Endodermal cell (in vitro differentiated cells): ENCODE results near the gene ZNF662. TPM values are rescaled to one million over a fixed set of nuclear protein-coding genes. Genes with fewer than 3 reads are reported as not detected.

Experiments
- DNase-seq: peaks from one replicate; pipeline ENCODE4 v3.0.0-alpha.2; 2017
- H3K27ac ChIP-seq: 2 replicates; pipeline ENCODE4 v1.5.1; 2013; ENCODE audit warnings: mild to moderate bottlenecking, low read depth, low read length, moderate library complexity
- H3K27me3 ChIP-seq: 2 replicates; pipeline ENCODE4 v1.6.1; 2013; ENCODE audit warnings: mild to moderate bottlenecking, low read length, moderate library complexity; ENCODE audit not compliant: insufficient read depth, control insufficient read depth, poor library complexity, severe bottlenecking
- H3K36me3 ChIP-seq: 2 replicates; pipeline ENCODE4 v1.7.0; 2013; ENCODE audit warnings: mild to moderate bottlenecking, low read length, moderate library complexity; ENCODE audit not compliant: control insufficient read depth, insufficient read depth
- H3K4me1 ChIP-seq: one replicate; pipeline ENCODE4 v1.7.0; 2013; ENCODE audit warnings: low read length; ENCODE audit not compliant: control insufficient read depth, insufficient read depth
- H3K4me3 ChIP-seq: 2 replicates; pipeline ENCODE4 v1.5.1; 2013; ENCODE audit warnings: mild to moderate bottlenecking, low read length, moderate library complexity
- H3K9ac ChIP-seq: 2 replicates; pipeline ENCODE4 v1.6.1; 2013; ENCODE audit warnings: mild to moderate bottlenecking, low read length, moderate library complexity; ENCODE audit not compliant: poor library complexity, severe bottlenecking; ENCODE audit errors: extremely low read depth
- H3K9me3 ChIP-seq: 2 replicates; pipeline ENCODE4 v1.6.1; 2013; ENCODE audit warnings: mild to moderate bottlenecking, low read length, moderate library complexity; ENCODE audit not compliant: control insufficient read depth
- H3K27ac Mint-ChIP-seq: 2 replicates; pipeline ENCODE4 v1.8.0; 2020; ENCODE audit warnings: mixed read lengths
- H3K27me3 Mint-ChIP-seq: 2 replicates; pipeline ENCODE4 v1.8.0; 2021; ENCODE audit warnings: mild to moderate bottlenecking, mixed read lengths; ENCODE audit not compliant: insufficient read depth
- H3K36me3 Mint-ChIP-seq: 2 replicates; pipeline ENCODE4 v1.8.0; 2020; ENCODE audit warnings: low read depth, mixed read lengths
- H3K4me1 Mint-ChIP-seq: 2 replicates; pipeline ENCODE4 v1.8.0; 2020; ENCODE audit warnings: mixed read lengths
- H3K4me3 Mint-ChIP-seq: 2 replicates; pipeline ENCODE4 v1.8.0; 2020; ENCODE audit warnings: mild to moderate bottlenecking, moderate library complexity, mixed read lengths
- H3K9me3 Mint-ChIP-seq: 2 replicates; pipeline ENCODE4 v1.8.0; 2020; ENCODE audit warnings: mild to moderate bottlenecking, mixed read lengths
- WGBS, 2 experiments: methylation state at CpG; one replicate each; pipeline versions ENCODE4 v1.1.5 to v1.1.7; 2013; ENCODE audit warnings: missing lambda C conversion rate in 2 of 2, mixed read lengths in 1 of 2; ENCODE audit not compliant: insufficient coverage in 1 of 2, insufficient read length in 1 of 2; 5-methylcytosine and 5-hydroxymethylcytosine counted together
- total RNA-seq, 2 donors: library from RNA; stranded (reverse); fragmentation: NEBNext Ultra II Directional in 1 of 2; extraction: Animal tissue kit (Norgen Biotek cat#: 25700) in 1 of 2; gene quantifications; 2 replicates in 1 of 2; 3 replicates in 1 of 2; pipeline ENCODE4 v1.2.1, GENCODE V29; 2021
- TF ChIP-seq, protein P1 (sequence below): fragments of 200-600 bp; sonication (generic); conservative IDR thresholded peaks from 2 replicates; pipeline ENCODE4 v1.5.0; 2021; ENCODE audit warnings: antibody characterized with exemption, mild to moderate bottlenecking

Gene ZNF662
- total RNA-seq, 2 donors from 2014 or later, result 1.8 TPM; not detected in 1

- H3K9ac ChIP-seq, result no peak overlapping the region
- H3K27me3 ChIP-seq, result no peaks in the 10 kb centered on the region
- DNase-seq, result peak; percentile 6
- Mint-ChIP-seq H3K4me3 (no peak overlapping the region), H3K27ac (no peak overlapping the region), H3K27me3 (peaks cover 27% of the 10 kb centered on the region), H3K4me1 (no peaks in the 10 kb centered on the region), H3K9me3 (peaks cover 3% of the 10 kb centered on the region), H3K36me3 (no peaks in the 10 kb centered on the region)
- TF ChIP-seq, protein P1, sequence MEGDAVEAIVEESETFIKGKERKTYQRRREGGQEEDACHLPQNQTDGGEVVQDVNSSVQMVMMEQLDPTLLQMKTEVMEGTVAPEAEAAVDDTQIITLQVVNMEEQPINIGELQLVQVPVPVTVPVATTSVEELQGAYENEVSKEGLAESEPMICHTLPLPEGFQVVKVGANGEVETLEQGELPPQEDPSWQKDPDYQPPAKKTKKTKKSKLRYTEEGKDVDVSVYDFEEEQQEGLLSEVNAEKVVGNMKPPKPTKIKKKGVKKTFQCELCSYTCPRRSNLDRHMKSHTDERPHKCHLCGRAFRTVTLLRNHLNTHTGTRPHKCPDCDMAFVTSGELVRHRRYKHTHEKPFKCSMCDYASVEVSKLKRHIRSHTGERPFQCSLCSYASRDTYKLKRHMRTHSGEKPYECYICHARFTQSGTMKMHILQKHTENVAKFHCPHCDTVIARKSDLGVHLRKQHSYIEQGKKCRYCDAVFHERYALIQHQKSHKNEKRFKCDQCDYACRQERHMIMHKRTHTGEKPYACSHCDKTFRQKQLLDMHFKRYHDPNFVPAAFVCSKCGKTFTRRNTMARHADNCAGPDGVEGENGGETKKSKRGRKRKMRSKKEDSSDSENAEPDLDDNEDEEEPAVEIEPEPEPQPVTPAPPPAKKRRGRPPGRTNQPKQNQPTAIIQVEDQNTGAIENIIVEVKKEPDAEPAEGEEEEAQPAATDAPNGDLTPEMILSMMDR, result no peak
- H3K4me1 ChIP-seq, result no peaks in the 10 kb centered on the region
- 93 to 100% methylated on average over 8 of the region's 8 CpGs for WGBS, 2 experiments
- no peak overlapping the region for H3K4me3 ChIP-seq
- no peaks in the 10 kb centered on the region for H3K9me3 ChIP-seq
- H3K27ac ChIP-seq, result no peak overlapping the region
- H3K36me3 ChIP-seq, result no peaks in the 10 kb centered on the region
Measured at GRCh38 chr3:42865256-42865655, 40.7 kb upstream of the ZNF662 start.

- TF ChIP-seq, protein P1, result no peak
- Mint-ChIP-seq H3K27me3 (peaks cover 18% of the 10 kb centered on the region), H3K4me3 (no peak overlapping the region), H3K36me3 (no peaks in the 10 kb centered on the region), H3K9me3 (peaks cover under 1% of the 10 kb centered on the region), H3K4me1 (no peaks in the 10 kb centered on the region), H3K27ac (no peak overlapping the region)
- no peak overlapping the region for H3K9ac ChIP-seq
- no peaks in the 10 kb centered on the region for H3K4me1 ChIP-seq
- 88 to 95% methylated on average over 7 of the region's 7 CpGs for WGBS, 2 experiments
- no peaks in the 10 kb centered on the region for H3K36me3 ChIP-seq
- no peak overlapping the region for H3K27ac ChIP-seq
- DNase-seq, result no peak
- H3K4me3 ChIP-seq, result no peak overlapping the region
- no peaks in the 10 kb centered on the region for H3K9me3 ChIP-seq
- no peaks in the 10 kb centered on the region for H3K27me3 ChIP-seq
Measured at GRCh38 chr3:42867138-42867537, 38.8 kb upstream of the ZNF662 start.

DNA sequence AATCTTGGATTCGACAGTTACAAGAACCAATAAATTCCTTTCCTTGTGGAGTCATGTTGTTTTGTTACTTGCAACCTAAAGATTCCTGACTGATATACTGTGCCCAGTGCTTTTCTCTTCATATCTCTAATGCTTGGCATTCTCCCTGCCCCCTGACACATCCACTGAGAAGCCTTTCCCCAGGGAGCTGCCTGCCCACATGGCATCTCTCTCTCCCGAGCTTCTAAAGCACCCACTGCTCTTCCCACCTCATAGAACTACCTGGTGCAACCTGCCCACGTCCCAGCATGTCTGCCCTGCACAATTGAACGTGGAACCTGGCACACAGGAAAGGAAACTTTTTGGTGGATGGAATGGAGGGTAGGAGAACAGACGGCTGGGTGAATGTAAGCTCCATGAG is 37.1 kb upstream of the ZNF662 start:
- no peak overlapping the region for H3K27ac ChIP-seq
- Mint-ChIP-seq H3K4me1 (no peaks in the 10 kb centered on the region), H3K27me3 (peaks cover 12% of the 10 kb centered on the region), H3K36me3 (no peaks in the 10 kb centered on the region), H3K4me3 (no peak overlapping the region), H3K9me3 (no peaks in the 10 kb centered on the region), H3K27ac (no peak overlapping the region)
- WGBS, 2 experiments, result 84 to 90% methylated on average over 2 to 5 of the region's 5 CpGs
- no peaks in the 10 kb centered on the region for H3K27me3 ChIP-seq
- H3K36me3 ChIP-seq, result no peaks in the 10 kb centered on the region
- H3K9me3 ChIP-seq, result no peaks in the 10 kb centered on the region
- TF ChIP-seq, protein P1, result no peak
- peak; percentile 6 for DNase-seq
- H3K9ac ChIP-seq, result no peak overlapping the region
- H3K4me3 ChIP-seq, result no peak overlapping the region
- H3K4me1 ChIP-seq, result no peaks in the 10 kb centered on the region
